ENCODE results near the gene NSD1.

NSD1 gene

GRCh38 chr5:177178733-177179304 is 45.2 kb downstream of the NSD1 start:
- Histone ChIP-seq H3K4me3 (replicated peaks; ENCODE audit: insufficient read depth, low read length) (no peak overlapping the region), H3K27ac (replicated peaks) (no peak overlapping the region), H3K27me3 (ENCODE audit: insufficient read depth, poor library complexity, severe bottlenecking) (no peaks in the 10 kb centered on the region)
- TF ChIP-seq POLR2AphosphoS5 (IDR thresholded peaks at IDR 0.05; ENCODE audit: low read depth) = no peak
- TF ChIP-seq SPI1 (IDR thresholded peaks at IDR 0.05; ENCODE audit: borderline replicate concordance, low read depth) = no peak
- TF ChIP-seq GABPA (IDR thresholded peaks at IDR 0.05; ENCODE audit: low read depth) = no peak
- TF ChIP-seq, protein P1, sequence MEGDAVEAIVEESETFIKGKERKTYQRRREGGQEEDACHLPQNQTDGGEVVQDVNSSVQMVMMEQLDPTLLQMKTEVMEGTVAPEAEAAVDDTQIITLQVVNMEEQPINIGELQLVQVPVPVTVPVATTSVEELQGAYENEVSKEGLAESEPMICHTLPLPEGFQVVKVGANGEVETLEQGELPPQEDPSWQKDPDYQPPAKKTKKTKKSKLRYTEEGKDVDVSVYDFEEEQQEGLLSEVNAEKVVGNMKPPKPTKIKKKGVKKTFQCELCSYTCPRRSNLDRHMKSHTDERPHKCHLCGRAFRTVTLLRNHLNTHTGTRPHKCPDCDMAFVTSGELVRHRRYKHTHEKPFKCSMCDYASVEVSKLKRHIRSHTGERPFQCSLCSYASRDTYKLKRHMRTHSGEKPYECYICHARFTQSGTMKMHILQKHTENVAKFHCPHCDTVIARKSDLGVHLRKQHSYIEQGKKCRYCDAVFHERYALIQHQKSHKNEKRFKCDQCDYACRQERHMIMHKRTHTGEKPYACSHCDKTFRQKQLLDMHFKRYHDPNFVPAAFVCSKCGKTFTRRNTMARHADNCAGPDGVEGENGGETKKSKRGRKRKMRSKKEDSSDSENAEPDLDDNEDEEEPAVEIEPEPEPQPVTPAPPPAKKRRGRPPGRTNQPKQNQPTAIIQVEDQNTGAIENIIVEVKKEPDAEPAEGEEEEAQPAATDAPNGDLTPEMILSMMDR (IDR thresholded peaks at IDR 0.05; ENCODE audit: insufficient read depth, low read length) = no peak
- TF ChIP-seq REST (IDR thresholded peaks at IDR 0.05; ENCODE audit: insufficient replicate concordance, low read depth) = no peak
- no peak for DNase-seq (ENCODE audit: low read depth in 1 of 2, low spot score in 1 of 2)

GRCh38 chr5:177179431-177179830 is 45.9 kb downstream of the NSD1 start:
- no peak for TF ChIP-seq REST (IDR thresholded peaks at IDR 0.05; ENCODE audit: insufficient replicate concordance, low read depth)
- no peak for TF ChIP-seq POLR2AphosphoS5 (IDR thresholded peaks at IDR 0.05; ENCODE audit: low read depth)
- no peak for TF ChIP-seq SPI1 (IDR thresholded peaks at IDR 0.05; ENCODE audit: borderline replicate concordance, low read depth)
- TF ChIP-seq GABPA (IDR thresholded peaks at IDR 0.05; ENCODE audit: low read depth) = no peak
- TF ChIP-seq, protein P1 (IDR thresholded peaks at IDR 0.05; ENCODE audit: insufficient read depth, low read length) = no peak
- DNase-seq (ENCODE audit: low read depth in 1 of 2, low spot score in 1 of 2) = no peak
- Histone ChIP-seq H3K27ac (replicated peaks) (no peak overlapping the region), H3K4me3 (replicated peaks; ENCODE audit: insufficient read depth, low read length) (no peak overlapping the region), H3K27me3 (ENCODE audit: insufficient read depth, poor library complexity, severe bottlenecking) (no peaks in the 10 kb centered on the region)

GRCh38 chr5:177183142-177183541 is 49.6 kb downstream of the NSD1 start:
- Histone ChIP-seq H3K27ac (replicated peaks) (no peak overlapping the region), H3K27me3 (ENCODE audit: insufficient read depth, poor library complexity, severe bottlenecking) (no peaks in the 10 kb centered on the region), H3K4me3 (replicated peaks; ENCODE audit: insufficient read depth, low read length) (no peak overlapping the region)
- no peak for DNase-seq (ENCODE audit: low read depth in 1 of 2, low spot score in 1 of 2)
- TF ChIP-seq, protein P1 (IDR thresholded peaks at IDR 0.05; ENCODE audit: insufficient read depth, low read length) = no peak
- TF ChIP-seq SPI1 (IDR thresholded peaks at IDR 0.05; ENCODE audit: borderline replicate concordance, low read depth) (no peak), REST (IDR thresholded peaks at IDR 0.05; ENCODE audit: insufficient replicate concordance, low read depth) (no peak), POLR2AphosphoS5 (IDR thresholded peaks at IDR 0.05; ENCODE audit: low read depth) (no peak), GABPA (IDR thresholded peaks at IDR 0.05; ENCODE audit: low read depth) (no peak)
